ENCODE measurements around the gene TGFB3. TPM values are rescaled to one million over a fixed set of nuclear protein-coding genes. Genes with fewer than 3 reads are reported as not detected.

Gene TGFB3
- total RNA-seq, 4 donors from 2014 or later = 2.8 to 4.7 (median 3.6) TPM

- TF ChIP-seq POLR2A (IDR thresholded peaks at IDR 0.05) (no peak), CTCF (IDR thresholded peaks at IDR 0.05) (no peak)
- DNase-seq (ENCODE audit: low spot score in 2 of 2) = no peak
- H3K4me3 ChIP-seq (ENCODE audit: low read depth, poor library complexity, severe bottlenecking) = no peak overlapping the region
- 74 to 75% methylated on average over 17 of the region's 17 CpGs for WGBS, 2 donors
- intact Hi-C loops (cut with DNase I; ENCODE audit: low total_unique reads) = no loop called here
Measured at GRCh38 chr14:75995372-75996041, 13.7 kb upstream of the TGFB3 start.

GRCh38 chr14:75993567-75994041, 11.8 kb upstream of the TGFB3 start:
- no peak for DNase-seq (ENCODE audit: low spot score in 2 of 2)
- intact Hi-C loops (cut with DNase I; ENCODE audit: low total_unique reads) = no loop called here
- H3K4me3 ChIP-seq (ENCODE audit: low read depth, poor library complexity, severe bottlenecking) = no peak overlapping the region
- 84 to 89% methylated on average over 1 of the region's 1 CpG for WGBS, 2 donors
- TF ChIP-seq CTCF (IDR thresholded peaks at IDR 0.05) (no peak), POLR2A (IDR thresholded peaks at IDR 0.05) (no peak)

- WGBS, 2 donors = 74 to 78% methylated on average over 4 of the region's 4 CpGs
- no peak for TF ChIP-seq POLR2A (IDR thresholded peaks at IDR 0.05)
- TF ChIP-seq CTCF (IDR thresholded peaks at IDR 0.05) = no peak
- no peak for DNase-seq (ENCODE audit: low spot score in 2 of 2)
- no peak overlapping the region for H3K4me3 ChIP-seq (ENCODE audit: low read depth, poor library complexity, severe bottlenecking)
- intact Hi-C loops (cut with DNase I; ENCODE audit: low total_unique reads) = no loop called here
Measured at GRCh38 chr14:75991753-75992152, 10.0 kb upstream of the TGFB3 start.

GRCh38 chr14:75990297-75990696, 8.5 kb upstream of the TGFB3 start:
- 95 to 97% methylated on average over 4 of the region's 4 CpGs for WGBS, 2 donors
- TF ChIP-seq CTCF (IDR thresholded peaks at IDR 0.05) = no peak
- TF ChIP-seq POLR2A (IDR thresholded peaks at IDR 0.05) = no peak
- intact Hi-C loops (cut with DNase I; ENCODE audit: low total_unique reads) = no loop called here
- no peak overlapping the region for H3K4me3 ChIP-seq (ENCODE audit: low read depth, poor library complexity, severe bottlenecking)
- DNase-seq (ENCODE audit: low spot score in 2 of 2) = no peak

- no peak overlapping the region for H3K4me3 ChIP-seq (ENCODE audit: low read depth, poor library complexity, severe bottlenecking)
- 67 to 68% methylated on average over 6 of the region's 6 CpGs for WGBS, 2 donors
- intact Hi-C loops (cut with DNase I; ENCODE audit: low total_unique reads) = no loop called here
- DNase-seq (ENCODE audit: low spot score in 2 of 2) = peak in 1 of 2 donors; percentile 22
- TF ChIP-seq CTCF (IDR thresholded peaks at IDR 0.05) (no peak), POLR2A (IDR thresholded peaks at IDR 0.05) (no peak)
Measured at GRCh38 chr14:75989134-75989533, 7.3 kb upstream of the TGFB3 start.
